ENCODE data around the gene SSBP4.
"Not testable (repeated sequence)": the region's sequence is repeated elsewhere in the genome, so short reads cannot be mapped to it uniquely, and the experiment has no call there.

Gene SSBP4

DNA sequence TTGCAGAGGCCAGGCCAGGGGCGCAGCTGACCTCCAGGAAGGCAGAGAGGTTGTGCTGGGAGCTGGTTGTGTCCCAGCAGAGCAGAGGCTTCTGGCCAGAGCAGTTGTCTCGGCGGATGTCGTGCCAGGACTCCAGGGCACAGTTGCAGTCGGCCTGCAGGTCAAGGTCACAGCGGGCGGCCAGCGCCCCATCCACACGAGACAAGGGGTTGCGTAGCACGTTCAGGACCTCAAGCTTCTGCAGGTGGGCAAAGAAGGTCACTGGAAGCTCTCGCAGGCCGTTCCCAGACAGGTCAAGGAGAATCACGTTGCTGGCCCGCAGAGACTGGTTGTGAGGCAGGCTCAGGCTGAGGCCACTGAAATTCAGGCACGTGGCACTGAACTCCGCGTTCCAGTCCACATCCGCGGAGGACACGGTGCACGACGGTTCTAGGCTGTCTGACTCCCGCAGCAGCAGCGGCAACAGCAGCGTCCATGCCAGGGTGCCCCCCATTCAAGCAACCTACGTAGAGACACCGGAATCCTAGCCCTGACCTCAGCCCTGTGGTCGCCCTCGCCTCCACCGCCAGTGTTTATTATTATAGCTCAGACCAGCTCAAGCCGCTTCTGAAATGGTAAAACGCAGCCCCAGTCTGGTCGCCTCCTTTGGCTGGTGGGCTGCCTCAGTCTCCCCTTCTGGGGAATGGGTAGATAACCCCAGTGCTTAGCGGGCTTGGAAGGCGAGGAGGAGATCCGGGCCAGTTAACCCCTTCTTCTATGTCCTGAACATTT, 22.5 kb upstream of the SSBP4 start:
- TF ChIP-seq, protein P1, sequence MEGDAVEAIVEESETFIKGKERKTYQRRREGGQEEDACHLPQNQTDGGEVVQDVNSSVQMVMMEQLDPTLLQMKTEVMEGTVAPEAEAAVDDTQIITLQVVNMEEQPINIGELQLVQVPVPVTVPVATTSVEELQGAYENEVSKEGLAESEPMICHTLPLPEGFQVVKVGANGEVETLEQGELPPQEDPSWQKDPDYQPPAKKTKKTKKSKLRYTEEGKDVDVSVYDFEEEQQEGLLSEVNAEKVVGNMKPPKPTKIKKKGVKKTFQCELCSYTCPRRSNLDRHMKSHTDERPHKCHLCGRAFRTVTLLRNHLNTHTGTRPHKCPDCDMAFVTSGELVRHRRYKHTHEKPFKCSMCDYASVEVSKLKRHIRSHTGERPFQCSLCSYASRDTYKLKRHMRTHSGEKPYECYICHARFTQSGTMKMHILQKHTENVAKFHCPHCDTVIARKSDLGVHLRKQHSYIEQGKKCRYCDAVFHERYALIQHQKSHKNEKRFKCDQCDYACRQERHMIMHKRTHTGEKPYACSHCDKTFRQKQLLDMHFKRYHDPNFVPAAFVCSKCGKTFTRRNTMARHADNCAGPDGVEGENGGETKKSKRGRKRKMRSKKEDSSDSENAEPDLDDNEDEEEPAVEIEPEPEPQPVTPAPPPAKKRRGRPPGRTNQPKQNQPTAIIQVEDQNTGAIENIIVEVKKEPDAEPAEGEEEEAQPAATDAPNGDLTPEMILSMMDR (IDR thresholded peaks at IDR 0.05; ENCODE audit: low read depth, low read length): no peak
- DNase-seq (ENCODE audit: low read depth in 2 of 2): no peak
- H3K4me3 ChIP-seq (replicated peaks in 1 of 2; ENCODE audit: low read depth in 2 of 2, low read length in 2 of 2): no peak overlapping the region

DNA sequence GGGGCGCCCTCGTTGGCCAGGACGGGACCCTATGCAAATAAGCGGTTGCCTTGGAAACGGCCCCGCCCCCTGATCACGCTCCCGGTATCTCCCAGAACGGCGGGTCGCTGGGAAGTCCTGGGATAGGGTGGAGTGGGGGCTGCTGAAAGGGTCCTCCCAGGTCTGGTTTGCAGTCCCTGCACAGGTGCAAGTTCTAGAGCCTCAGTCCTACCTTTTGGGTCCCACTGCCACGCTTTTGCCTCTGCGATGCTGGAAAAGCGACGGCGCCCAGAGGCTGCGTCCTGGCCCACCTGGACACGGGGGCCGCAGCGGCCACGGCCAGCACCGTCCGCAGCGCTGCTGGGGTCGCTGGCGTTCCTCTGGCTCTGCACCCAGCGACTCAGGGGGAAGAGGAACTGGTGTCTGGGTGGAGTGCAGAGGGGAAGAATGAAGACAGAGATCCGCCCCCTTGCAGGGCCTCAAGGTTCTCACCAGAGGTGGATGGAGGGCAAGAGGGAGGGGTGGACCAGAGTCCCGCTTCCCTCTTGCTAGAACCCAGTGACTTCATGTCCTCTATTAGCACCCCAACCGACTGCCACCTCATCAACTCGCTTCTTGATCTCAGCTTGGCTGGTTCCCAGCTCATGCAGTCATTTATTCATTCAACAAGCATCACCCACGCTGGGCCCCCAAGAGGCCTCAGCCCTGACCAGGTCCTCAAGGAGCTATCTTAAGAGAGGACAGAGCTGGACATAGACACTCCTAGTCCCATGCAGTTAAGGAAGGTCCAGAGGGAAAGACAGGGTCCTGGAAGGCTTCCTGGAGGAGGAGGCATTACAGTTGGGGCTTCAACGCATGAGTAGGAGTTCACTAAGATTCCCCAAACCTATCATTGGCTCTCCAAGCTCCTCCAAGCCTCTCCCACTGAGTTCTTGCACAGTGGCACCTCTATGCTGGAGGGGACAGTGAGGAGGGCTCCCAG, 21.7 kb upstream of the SSBP4 start, which contains the start of gene LRRC25:
Gene LRRC25 (minus strand): TSS at position 381 of the 961 bp plus-strand sequence. CDS start 659 bp downstream, outside the sequence.
- no peak for DNase-seq (ENCODE audit: low read depth in 2 of 2)
- H3K4me3 ChIP-seq (replicated peaks in 1 of 2; ENCODE audit: low read depth in 2 of 2, low read length in 2 of 2): no peak within 1 kb of the TSS
- TF ChIP-seq, protein P1 (IDR thresholded peaks at IDR 0.05; ENCODE audit: low read depth, low read length): no peak

DNA sequence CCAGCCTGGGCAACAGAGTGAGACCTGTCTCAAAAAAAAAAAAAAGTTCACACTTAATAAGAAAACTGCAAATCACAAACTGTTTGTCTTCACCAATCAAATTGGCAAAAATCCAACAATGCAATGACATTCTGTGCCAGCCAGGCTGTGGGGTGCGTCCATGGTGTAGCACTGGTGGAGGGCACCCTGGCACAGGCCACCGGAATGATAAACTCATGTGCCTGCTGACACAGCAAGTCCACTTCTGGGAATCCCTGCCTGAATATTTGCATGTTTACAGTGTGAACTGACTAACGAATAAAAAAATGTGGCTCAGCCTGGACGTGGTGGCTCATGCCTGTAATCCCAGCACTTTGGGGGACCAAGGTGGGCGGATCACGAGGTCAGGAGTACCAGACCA, 20.2 kb upstream of the SSBP4 start:
- H3K4me3 ChIP-seq (replicated peaks in 1 of 2; ENCODE audit: low read depth in 2 of 2, low read length in 2 of 2): no peak overlapping the region
- TF ChIP-seq, protein P1 (IDR thresholded peaks at IDR 0.05; ENCODE audit: low read depth, low read length): no peak
- peak; percentile 58 to 69 for DNase-seq (ENCODE audit: low read depth in 2 of 2)

DNA sequence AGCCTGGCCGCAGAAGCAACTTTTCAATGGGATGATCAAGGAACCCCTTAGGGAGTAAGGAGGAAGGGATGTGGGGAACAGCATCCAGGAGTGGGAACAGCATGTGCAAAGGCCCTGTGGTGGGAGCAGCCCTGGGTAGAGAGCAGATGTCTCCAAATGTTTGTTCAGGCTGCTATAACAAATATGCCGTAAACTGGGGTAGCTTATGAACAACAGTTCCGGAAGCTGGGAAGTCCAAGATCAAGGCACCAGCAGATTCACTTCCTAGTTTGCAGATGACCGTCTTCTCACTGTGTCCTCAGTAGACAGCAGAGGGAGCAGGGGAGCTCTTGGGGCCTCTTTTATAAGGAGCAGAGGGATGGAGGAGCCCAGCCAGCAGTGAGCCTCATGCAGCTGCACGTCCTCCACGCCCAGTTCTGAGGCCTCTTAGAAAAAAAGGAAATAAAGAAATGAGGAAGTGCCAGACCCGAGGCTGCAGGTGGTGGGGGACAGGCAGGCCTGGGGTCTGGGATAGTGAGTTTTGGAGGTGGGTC, 17.6 kb upstream of the SSBP4 start:
- H3K4me3 ChIP-seq (replicated peaks in 1 of 2; ENCODE audit: low read depth in 2 of 2, low read length in 2 of 2): no peak overlapping the region
- DNase-seq (ENCODE audit: low read depth in 2 of 2): peak; percentile 76 to 85
- TF ChIP-seq, protein P1 (IDR thresholded peaks at IDR 0.05; ENCODE audit: low read depth, low read length): peak; percentile 56

DNA sequence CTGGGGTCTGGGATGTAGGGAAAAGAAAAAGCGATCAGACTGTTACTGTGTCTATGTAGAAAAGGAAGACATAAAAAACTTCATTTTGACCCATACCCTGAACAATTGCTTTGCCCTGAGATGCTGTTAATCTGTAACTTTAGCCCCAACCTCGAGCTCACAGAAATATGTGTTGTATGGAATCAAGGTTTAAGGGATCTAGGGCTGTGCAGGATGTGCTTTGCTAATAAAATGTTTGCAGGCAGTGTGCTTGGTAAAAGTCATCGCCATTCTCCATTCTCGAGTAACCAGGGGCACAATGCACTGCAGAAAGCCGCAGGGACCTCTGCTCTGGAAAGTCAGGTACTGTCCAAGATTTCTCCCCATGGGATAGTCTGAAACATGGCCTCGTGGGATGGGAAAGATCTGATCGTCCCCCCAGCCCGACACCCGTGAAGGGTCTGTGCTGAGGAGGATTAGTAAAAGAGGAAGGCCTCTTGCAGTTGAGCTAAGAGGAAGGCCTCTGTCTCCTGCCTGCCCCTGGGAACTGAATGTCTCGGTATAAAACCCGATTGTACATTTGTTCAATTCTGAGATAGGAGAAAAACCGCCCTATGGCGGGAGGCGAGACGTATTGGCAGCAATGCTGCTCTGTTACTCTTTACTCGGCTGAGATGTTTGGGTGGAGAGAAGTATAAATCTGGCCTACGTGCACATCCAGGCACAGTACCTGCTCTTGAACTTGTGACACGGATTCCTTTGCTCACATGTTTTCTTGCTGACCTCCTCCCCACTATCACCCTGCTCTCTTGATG, 16.5 kb upstream of the SSBP4 start:
- not testable (repeated sequence) for DNase-seq (ENCODE audit: low read depth in 2 of 2); H3K4me3 ChIP-seq (replicated peaks in 1 of 2; ENCODE audit: low read depth in 2 of 2, low read length in 2 of 2)

DNA sequence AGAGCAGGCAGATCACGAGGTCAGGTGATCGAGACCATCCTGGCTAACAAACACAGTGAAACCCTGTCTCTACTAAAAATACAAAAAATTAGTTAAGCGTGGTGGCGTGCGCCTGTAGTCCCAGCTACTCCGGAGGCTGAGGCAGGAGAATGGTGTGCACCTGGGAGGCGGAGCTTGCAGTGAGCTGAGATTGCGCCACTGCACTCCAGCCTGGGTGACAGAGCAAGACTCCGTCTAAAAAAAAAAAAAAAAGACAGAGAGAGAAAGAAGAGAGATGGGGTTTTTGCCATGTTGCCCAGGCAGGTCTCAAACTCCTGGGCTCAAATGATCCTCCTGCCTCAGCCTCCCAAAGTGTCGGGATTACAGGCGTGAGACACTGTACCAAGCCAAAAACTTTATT, 13.4 kb upstream of the SSBP4 start:
- H3K4me3 ChIP-seq (replicated peaks in 1 of 2; ENCODE audit: low read depth in 2 of 2, low read length in 2 of 2); DNase-seq (ENCODE audit: low read depth in 2 of 2): not testable (repeated sequence)

DNA sequence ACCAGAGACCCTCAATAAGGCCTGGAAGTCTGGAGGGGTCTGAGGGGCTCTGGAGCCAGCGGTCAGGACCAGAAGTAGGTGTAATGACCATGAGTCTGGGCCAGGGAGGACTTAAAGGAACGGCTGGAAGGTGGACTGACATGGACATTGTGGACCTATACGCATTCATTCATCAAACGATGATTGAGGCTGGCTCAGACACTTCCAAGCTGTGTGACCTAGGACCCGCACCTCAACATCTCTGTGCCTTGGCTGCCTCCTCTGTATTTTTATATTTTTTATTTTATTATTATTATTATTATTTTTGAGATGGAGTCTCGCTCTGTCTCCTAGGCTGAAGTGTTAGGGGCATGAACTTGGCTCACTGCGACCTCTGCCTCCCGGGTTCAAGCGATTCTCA, 12.4 kb upstream of the SSBP4 start:
- H3K4me3 ChIP-seq (replicated peaks in 1 of 2; ENCODE audit: low read depth in 2 of 2, low read length in 2 of 2): no peak overlapping the region
- TF ChIP-seq, protein P1 (IDR thresholded peaks at IDR 0.05; ENCODE audit: low read depth, low read length): no peak
- no peak for DNase-seq (ENCODE audit: low read depth in 2 of 2)
